GM19438 (cell line): ENCODE data around the gene ACOX1.
A peak's percentile ranks its signal among the peaks of the same experiment; 100 is the strongest.
"Not testable (repeated sequence)": the region's sequence is repeated elsewhere in the genome, so short reads cannot be mapped to it uniquely, and the experiment has no call there.

Source experiments
- ATAC-seq: cut with Tn5 transposase; IDR thresholded peaks from one replicate; pipeline ENCODE4 v1.9.1; 2021; ENCODE audit warnings: low read depth; ENCODE audit not compliant: unreplicated experiment

The ACOX1 gene

DNA sequence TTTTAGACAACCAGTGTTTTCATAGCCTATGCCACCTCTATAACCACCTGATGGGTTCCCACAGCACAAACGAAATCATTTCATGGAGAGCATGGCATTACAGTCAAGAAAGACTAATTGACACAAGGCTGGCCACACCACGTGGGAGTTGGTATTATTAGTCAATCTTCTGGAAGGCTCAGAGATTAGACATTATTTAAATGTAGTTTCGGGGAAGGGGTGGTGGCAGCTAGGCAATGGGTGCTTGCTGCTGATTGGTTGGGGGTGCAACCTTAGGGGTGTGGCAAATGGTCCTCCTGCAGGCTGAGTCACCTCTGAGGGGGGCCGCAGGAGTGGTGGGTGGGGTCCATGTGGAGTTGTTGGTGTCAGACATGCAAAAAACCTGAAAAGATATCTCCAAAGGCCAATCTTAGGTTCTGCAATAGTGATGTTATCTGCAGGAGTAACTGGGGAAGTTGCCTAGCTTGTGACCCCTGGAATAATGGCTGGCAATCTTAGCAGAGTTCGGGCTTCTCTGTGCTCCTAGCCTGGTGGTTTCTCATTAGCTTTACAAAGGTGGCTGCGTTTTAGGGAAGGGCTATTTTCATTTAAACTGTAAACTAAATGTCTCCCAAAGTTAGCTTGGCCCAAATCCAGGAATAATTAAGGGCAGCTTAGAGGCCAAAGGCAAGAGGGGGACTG is 4.7 kb upstream of the ACOX1 start:
- no peak for ATAC-seq

DNA sequence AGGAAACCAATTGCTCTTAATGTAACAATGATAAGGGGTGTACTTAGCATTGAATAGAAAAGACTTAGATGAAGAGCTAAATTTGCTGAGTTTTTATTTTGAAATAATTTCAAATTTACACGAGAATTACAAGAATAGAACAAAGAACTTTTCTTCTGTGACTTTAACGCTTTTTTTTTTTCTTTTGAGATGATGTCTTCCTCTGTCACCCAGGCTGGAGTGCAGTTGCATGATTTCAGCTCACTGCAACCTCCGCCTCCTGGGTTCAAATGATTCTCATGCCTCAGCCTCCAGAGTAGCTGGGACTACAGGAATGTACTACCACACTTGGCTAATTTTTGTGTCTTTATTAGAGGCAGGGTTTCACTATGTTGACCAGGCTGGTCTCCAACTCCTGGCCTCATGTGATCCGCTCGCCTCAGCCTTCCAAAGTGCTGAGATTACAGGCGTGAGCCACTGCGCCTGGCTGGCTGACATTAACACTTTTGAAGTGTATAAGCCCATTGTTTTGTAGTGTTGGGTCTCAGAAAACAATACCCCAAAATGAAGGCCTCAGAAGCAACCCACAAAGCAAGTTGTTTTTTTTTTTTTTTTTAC is 2.2 kb upstream of the ACOX1 start:
- no peak for ATAC-seq

DNA sequence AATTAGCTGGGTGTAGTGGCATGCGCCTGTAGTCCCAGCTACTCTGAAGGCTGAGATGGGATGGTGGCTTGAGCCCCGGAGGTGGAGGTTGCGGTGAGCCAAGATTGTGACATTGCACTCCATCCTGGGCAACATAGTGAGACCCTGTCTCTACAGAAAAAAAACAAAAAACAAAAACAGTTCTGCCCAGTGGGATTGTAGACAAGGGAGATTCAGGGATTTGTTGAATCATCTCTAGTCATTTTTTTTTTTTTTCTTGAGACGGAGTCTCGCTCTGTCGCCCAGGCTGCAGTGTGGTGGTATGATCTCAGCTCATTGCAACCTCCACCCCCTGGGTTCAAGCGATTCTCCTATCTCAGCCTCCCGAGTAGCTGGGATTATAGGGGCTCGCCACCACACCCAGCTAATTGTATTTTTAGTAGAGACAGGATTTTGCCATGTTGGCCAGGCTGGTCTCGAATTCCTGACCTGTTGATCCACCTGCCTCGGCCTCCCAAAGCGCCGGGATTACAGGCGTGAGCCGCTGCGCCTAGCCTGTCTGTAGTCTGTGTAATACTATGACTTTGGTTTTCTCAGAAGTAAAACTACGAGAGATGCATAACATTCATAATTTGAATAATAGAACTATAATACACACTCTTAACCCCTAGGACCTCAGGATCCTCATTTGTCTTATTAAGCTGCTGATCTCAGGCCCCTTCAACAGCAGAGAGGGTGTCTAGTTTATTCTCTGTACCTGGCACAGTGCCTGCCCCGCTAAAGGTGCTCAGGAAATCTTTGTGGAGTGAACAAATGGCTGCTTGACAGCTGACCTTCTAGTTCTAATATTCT is 1.4 kb upstream of the ACOX1 start:
- ATAC-seq: peak; percentile 3

DNA sequence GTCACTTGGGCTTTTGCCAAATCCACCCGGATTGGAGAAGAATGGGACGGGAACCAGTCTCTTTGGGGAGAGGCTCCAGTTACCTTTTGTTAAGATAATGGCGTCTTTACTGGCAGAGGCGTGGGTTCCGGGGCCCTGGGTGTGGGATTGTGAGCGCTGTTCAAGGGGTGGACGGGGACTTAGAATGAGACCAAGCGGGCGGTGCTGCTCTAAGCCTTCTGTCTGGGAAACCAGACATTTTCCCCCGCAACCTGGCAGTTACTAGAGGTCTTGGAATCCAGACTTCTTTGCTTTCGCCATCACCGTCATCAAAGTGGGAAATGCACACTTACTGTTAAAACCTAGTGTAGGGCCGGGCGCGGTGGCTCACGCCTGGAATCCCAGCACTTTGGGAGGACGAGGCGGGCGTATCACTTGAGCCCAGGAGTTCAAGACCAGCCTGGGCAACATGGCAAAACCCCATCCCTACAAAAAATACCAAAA is 780 bp upstream of the ACOX1 start:
- peak; percentile 16 for ATAC-seq

DNA sequence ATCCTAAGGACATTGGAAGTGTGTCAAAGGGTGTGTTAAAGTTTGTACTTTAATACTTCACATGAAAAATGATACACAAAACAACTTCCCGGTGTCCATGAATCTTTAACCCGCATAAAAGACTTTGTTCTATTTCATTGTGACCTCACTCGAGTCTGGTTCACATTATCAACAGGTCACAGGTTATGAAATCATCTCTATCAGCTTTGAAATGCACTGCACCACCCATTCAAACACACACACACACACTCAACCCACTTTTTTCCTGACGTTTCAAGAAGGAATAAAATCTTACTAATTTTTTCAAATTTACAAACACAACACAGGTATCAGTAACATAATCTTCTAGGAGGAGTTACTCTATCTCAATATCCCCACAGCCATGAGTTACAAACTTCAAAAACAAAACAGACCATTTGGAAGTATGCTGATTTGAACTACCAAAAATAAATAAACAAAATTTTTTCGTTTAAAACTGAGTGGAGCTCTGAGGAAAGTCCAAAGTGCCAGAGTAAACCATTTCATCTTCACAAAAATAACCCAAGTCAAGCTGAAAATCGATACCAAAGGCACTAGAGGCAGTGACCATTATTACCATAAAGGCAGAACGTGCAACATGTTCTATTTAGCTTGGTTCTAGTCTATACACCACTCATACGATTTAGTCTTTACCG is 2.7 kb downstream of the ACOX1 start:
- ATAC-seq: no peak

DNA sequence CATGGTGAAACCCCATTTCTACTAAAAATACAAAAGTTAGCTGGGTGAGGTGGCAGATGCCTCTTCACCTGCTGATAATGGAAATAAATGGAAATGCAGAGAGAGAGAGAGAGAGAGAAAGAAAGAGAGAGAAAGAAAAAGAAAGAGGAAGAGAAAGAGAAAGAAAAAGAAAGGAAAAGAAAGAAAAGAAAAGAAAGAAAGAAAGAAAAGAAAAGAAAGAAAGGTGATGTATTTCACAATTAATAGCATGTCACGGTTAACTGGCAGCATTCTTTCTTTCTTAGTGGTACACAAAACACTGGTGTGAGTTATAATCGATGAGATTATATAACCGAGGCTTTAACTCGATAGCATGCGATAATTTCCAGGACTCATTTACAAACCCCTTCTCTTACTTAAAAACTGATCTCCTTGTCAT is 3.2 kb downstream of the ACOX1 start:
- ATAC-seq: no peak

DNA sequence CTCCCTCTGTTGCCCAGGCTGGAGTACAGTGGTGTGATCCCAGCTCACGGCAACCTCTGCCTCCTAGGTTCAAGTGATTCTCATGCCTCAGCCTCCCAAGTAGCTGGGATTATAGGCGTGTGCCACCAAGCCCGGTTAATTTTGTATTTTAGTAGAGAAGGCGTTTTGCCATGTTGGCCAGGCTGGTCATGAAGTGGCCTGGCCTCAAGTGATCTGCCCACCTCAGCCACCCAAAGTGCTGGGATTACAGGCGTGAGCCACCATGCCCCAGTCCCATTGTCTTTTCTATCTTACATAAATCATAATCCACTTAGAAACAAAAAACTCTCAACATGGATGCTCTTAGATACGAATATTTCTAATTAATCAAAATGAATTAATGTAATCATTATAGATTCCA is 3.8 kb downstream of the ACOX1 start:
- not testable (repeated sequence) for ATAC-seq

DNA sequence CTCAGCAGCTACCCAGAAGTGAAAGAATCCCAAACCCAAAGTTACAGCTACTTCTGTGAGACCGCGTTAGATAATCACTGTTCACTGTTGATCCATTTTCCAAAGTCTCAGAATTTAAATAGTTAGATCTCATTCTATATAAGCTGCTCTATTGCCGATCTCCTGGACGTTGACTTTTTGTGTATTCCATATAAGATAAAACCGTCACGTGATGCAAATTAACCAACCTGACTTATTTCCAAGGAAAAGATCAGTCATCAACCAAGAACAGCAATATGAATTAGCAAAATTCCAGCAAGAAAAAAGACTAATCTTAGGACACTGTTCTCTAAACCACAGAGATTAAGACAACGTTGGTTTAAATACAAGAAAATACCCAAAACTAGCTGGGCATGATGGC is 8.3 kb downstream of the ACOX1 start:
- no peak for ATAC-seq

DNA sequence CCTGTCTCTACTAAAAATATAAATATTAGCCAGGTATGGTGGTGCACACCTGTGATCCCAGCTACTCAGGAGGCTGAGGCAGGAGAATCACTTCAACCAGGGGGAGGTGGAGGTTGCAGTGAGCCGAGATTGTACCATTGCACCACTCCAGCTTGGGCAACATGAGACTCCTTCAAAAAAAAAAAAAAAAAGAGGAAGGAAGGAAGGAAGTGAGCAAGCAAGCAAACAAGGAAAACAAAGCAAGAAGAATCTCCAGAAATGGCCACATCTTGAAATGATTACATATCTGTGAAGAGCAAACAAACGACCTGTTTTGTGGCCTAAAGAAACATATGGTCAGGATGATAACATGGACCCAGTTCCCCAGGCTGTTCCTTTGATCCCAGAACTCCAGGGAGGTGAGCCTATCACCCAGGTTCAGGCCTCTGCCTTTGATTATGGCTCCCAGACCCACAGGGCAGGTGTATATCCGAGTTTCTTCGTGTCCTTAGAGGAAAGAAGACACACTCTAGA is 8.9 kb downstream of the ACOX1 start:
- ATAC-seq: no peak

DNA sequence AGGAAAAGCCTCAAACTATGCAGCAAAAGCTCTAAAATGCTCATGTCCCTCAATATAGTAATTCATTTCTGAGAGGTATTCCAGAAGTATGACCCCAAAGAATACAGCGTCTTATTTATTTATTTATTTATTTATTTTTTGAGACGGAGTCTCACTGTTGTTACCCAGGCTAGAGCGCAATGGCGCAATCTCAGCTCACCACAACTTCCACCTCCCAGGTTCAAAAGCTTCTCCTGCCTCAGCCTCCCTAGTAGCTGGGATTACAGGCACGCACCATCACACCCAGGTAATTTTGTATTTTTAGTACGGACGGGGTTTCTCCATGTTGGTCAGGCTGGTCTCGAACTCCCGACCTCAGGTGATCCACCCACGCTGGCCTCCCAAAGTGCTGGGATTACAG is 9.9 kb downstream of the ACOX1 start:
- not testable (repeated sequence) for ATAC-seq

DNA sequence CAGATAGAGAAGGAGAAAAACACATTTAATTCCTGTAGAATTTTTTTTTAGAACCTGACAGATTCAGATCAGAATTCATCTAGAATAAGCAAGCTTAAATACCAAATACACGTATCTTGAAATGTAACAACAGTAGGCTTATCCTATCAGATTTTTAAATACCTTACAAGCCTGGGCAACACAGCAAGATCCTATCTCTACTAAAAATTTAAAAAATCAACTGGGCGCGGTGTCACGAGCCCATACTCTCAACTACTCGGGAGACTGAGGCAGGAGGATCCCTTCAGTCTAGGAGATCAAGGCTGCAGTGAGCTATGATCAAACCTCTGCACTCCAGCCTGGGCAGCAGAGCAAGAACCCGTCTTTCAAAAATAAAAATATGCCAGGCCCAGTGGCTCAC is 13.5 kb downstream of the ACOX1 start:
- no peak for ATAC-seq

DNA sequence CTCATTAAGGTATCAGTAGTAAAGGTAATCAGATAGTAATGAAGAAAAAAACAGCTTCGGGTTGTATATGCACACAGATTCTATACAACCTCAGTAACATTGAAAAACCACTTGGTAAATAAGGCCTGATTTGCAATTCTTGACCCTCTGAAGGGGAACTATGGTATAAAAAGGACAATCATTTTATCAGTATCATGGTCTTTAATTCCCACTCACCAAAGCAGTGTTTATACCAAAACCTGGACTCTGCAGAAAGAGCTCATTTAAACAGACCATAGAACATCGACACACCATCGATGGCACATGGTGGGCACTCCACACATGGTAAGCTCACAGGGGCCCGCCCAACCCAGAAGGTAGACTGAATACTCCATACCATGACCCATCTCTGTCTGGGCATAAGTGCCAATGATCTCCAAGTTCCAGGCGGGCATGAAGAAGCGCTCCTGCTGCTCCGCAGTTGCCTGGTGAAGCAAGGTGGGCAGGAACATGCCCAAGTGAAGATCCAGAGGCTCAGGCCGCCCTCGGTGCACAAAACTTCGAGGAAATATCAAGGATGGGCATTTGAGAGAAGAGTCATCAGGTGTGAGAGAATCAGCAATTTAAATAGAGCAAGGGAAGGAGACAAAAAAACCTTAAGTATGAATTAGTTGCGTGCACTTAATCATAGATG is 19.0 kb downstream of the ACOX1 start:
- ATAC-seq: no peak

DNA sequence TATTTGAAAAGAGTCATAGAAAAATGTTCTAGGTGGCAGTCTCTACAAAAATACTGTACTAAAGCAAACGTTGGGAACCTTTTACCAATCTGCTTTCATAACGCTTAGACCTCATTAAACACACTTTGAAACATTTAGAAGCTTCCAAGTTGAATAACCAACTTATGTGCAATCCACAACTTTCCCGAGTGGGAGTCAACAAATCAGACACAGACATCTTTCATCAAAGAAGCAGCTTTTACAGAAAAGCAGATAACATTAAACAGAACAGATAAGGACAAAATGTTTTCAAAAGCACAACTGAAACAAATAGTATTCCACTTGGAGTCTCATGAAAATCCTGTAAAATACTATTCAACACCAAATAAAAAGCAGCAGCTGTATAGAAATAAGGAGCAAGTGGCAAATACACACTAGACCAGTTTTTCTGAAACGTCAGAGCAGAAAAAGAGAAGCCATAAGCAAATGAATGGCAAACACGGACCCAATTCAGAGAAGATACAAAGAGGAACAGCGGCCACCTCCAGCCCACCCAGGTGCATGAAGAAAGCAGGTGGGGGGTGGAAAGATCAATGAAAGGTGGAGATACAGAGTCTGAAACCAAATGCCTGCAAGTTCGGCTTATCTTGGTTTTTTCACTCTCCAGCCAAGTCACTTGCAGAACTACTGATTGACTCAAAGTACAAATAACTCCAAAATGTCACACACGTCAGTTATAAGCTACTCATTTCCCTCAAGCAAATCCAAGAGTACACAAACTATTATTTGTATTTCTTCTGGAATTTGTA is 19.7 kb downstream of the ACOX1 start:
- ATAC-seq: no peak

DNA sequence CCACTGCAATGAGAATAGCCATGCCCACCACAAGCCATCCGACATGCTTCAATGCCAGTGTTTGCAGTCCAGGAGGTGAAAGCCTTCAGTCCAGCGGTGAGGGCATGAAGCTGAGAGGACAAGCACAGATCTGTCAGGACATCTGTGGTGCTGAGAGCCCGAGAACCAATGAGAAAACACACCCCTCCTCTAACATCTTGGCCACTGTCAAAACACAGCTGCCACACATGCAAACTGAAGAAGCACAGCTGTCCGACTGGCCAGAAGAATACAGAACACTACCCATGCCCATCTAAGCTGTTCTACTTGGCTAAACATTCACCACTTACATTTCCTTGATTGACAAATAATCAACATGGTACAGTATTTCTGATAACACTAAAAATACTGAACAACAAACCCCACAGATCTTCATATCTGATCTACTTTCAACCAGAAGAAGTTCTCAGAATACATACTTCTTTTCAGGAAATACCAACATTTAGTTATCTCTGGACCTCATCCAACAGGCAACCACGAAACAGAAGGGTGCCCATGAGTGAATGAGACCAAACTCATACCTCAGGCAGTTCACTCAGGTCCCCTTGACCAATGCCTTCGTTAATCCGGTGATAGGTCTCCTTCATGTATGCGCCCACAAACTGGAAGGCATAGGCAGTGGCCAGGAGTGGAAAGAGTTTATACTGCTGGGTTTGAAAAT is 28.0 kb downstream of the ACOX1 start:
- ATAC-seq: no peak

DNA sequence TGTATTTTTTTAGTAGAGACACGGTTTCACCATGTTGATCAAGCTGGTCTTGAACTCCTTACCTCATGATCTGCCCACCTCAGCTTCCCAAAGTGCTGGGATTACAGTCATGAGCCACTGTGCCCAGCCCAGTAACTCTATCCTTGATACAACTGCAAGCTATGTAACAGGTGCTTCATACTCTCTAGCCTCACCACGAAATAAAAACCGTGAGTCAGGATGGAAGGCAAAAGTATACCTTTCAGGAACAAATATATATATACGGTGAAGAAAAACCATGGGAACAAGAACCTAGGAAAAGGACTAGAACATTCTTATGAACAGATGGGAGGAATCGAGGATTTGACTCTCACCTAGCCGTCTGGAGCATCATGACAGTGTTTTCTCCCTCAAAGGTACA is 28.5 kb downstream of the ACOX1 start:
- no peak for ATAC-seq

DNA sequence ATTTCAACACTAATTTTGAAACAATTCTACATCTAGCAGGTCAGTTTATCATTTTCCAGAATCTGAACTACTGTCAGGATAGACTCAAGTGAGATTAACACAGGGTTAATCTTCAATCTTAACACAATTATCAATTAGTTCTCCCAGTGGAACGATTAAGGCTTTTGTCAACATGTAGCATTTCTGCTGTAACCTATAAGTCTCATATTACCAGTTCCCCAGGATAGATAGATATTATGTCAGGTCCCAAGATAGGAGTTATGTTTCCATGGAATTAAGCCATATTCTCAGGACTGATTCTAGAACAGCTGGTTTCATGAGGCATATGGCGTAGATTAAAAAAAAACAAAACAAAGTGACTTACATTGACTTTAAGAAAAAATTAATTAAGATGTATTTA is 33.8 kb downstream of the ACOX1 start:
- ATAC-seq: no peak

DNA sequence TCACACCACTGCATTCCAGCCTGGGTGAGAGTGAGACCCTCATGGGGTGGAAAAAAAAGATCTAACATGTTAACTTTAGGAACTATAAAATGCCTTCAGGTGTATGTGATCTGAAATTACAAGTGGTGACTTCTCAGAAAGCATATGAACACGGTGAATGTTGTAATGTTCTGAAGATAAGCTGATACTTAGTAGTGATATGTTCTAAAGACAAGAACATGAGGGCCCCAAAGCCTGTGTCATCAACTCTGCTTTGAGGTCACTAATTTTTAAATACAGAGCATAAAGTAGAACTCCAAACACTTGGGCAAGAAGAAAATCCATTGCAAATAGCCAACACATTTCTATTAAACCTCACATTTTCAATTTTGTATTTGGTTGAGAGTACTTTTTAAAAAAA is 35.5 kb downstream of the ACOX1 start:
- ATAC-seq: no peak

DNA sequence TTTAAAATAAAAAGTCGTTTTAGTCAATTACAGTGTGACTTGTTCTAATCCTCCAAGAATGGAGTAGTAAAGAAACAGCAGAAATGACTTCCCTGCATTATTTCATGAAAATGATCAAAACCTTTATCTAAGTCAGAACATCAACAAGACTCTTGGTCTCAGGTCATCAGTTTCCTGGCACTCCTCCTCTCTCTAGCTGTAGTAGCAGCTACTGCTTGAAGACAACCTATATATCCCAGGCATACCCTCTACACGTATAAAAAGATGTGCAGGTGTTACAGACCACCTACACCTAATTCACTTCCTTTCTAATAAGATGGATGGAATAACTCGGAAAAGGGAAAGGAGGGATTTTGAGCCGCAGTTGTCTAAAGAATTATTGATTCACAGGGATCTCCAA is 36.5 kb downstream of the ACOX1 start:
- ATAC-seq: no peak

DNA sequence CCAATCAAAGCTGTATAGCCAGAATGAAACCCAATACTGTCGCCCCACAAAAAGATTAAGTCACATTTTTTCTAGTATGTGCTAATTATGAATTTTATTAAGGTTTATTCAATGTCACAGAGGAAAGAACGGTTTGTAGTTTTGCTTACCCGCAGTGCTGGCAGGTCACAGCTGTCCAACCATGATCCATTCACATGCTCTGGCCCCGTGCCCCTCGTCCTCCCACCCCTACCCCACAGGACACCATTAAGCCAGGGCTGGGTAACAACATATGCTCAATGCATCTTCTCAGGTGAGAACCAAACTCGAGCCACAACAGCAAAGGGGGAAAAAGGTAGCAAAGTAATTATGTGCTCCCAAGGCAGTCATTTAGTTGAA is 37.5 kb downstream of the ACOX1 start:
- no peak for ATAC-seq
